ENCODE measurements around the gene IKZF1.
A peak's percentile ranks its signal among the peaks of the same experiment; 100 is the strongest.

The IKZF1 gene

GRCh38 chr7:50309721-50310120 is 5.2 kb downstream of the IKZF1 start:
- DNase-seq: no peak

GRCh38 chr7:50310361-50310760 is 5.8 kb downstream of the IKZF1 start:
- no peak for DNase-seq

GRCh38 chr7:50310956-50311355 is 6.4 kb downstream of the IKZF1 start:
- DNase-seq: no peak

- DNase-seq: no peak
Observed at GRCh38 chr7:50312250-50313162, 8.0 kb downstream of the IKZF1 start.

GRCh38 chr7:50314836-50315592 is 10.5 kb downstream of the IKZF1 start:
- no peak for DNase-seq

- peak; percentile 47 for DNase-seq
Observed at GRCh38 chr7:50315739-50316671, 11.5 kb downstream of the IKZF1 start.

DNA sequence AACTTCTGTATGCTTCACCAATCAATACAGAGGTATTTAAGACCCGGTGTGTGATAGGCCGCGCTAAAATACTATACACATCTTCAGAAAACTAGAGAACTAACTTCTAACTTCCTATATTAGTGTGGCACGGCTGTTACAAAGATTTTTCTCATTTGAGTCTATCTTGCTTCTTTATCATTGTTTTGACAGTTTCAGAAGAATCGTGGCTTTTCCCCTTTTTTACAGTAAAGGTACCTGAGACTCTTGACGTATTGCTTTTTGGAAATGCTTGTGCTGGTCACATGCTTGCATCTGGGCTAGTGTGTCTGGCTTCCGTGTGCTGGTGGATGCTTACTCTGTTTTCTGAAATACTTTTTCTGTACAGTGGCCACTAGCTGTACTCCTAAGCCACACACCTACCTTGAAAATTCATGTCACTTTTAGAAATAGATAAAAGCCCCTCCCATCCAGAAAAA is 12.7 kb downstream of the IKZF1 start:
- peak; percentile 67 for DNase-seq

DNA sequence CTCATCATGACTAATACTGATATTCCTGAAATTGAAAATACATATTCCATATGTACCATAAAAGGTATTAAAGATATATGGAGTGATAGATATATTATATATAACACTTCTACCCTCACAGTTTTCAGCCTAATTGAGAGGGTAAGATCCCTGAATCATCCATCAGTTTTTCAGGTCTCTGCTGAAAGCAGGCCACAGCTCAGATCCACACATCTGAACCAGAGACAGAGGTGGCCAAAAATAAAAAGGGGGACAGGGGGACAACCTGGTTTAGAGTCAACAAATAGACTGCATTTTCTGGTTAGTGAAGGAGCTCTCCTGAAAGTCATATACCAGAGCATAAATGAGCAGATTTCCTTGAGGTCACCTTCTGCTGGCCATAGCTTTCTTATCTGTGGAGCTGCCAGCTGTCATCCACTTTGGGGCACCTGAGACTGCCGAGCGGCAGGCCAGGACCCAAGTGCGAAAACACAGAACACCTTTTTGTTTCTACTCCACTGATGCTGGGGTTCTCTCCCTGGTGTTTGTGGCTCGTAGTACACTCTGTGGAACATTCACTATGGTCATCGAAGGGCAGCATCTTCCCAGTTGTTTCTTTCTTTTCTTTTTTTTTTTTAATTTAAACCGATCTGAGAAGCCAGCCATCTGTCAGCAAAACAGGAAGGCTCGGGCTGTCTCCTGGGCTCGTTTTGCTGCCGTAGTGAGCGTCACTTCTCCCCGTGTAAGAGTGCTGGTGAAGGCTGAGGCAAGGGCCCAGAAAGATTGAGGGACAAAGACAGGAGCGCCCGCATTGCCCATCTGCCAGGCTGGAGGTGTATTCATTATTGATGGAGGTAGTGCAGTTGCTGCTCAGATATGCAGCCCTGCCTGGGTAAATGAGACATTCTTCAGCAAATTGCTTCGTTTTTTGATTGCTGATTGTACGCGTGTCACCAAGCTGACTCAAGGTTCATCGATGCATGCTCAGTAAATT is 13.5 kb downstream of the IKZF1 start:
- DNase-seq: peak; percentile 50

DNA sequence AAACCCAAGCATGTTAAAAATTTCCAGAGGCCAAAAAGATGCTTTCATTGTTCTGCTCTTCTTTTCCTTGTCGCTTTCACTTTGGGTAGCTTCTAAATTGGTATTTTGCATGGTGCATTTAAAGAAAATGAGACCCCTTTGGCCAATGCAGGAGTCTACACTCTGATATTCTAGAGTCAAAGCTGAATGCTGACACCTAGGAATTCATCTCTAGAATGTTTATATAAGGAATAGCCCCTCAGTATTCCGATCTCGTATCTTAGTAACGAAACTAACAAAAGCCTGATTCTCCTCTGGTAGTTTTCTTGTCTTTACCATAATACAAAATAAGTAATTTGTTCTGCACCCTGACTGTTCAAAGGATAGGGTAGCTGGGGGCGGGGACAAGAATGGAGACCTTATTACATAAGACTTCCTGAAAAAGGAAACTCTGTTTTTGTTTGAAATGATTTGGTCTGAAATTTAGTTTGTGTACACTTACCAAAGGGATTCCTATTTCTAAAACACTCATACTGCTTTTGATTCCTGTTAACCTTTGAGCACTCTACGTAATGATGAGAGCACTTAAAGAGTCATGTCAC is 17.1 kb downstream of the IKZF1 start:
- DNase-seq: no peak

DNA sequence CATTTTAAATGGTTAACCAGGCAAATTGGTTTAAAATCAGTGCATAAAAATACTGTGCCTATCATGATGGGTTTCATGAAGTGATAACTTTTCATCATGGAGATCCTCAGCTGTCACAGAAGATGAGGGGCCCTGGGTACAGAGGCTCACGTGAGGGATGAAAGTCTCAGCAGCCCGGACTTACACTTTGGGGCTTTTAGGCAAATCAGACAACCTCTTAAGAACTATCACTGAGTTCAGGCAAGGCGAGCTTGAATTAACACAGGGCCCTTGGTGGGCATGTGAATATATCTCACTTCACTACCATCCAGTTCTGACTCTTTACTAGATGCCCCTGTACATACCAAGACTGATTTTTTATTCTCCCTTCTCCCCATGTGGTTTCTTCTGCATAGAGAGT is 19.6 kb downstream of the IKZF1 start:
- no peak for DNase-seq

- DNase-seq: no peak
Observed at GRCh38 chr7:50327443-50327842, 22.9 kb downstream of the IKZF1 start.

DNA sequence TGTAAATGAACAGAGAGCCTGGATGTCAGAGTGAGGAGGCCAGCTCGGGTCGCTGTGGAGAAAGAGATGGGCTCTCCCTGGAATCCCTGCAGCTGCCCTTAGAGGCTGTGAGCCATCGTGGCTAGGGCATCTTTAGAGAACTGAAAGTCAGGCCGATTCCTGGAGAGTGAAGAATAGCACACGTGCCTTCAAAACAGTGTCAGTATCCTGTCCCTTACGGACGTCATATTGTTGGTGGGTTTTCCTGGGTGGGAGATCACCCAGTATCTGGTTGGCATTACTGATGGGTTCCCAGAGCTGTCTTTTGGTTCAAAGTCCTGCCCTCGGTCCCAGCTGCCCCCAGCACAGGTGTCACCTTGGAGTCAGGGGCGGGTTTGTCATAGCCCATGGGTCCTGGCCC is 25.3 kb downstream of the IKZF1 start:
- DNase-seq: no peak

GRCh38 chr7:50330254-50330653 is 25.7 kb downstream of the IKZF1 start:
- DNase-seq: no peak

DNA sequence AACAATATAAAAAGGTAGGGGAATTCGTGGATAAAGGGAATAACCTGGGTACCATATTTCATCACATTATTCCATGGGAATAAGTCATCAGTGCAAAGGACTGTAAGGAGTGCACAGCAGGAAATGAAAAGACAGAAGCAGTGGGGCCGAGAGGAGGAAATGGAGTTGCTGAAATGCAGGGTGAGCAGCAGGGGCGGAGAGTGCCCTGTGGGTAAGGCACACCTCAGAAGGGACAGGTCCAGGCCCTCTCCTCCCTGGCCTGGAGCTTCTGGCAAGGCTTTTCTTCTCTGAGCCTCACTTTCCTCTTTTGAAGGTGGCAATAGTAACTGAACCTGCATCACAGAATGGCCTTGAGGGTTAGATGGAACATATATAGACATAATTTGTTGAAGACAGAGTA is 26.2 kb downstream of the IKZF1 start:
- no peak for DNase-seq

DNA sequence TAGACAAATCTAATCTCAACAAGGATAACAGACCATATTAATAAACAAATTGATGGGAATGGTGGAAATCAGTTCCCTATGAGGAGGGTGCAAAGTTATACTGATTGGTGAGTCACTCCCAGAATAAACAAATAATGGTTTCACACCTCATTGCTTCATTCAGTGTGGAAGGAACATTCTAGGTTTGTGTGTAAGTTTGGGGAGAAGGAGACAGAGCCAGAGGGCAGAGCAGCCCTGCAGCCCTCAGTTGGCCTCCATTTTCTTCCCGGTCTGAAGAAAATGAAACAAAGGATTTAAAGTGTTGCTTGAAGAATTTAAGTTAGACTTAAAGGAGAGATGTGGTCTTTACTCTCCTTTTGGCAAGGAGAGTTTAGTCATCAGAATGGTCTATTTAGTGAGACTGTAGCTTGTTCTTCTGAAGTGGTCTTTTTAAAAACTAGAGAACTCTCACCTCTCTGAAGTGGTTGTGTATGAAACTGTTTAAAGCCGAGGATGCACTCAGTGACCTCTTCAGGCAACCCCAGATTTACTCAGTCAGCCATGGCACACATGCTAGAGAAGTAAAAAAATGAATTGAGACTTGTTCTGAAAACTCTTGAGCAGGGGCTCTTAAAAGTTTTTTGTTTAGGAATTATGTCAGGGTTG is 27.2 kb downstream of the IKZF1 start:
- DNase-seq: no peak

DNA sequence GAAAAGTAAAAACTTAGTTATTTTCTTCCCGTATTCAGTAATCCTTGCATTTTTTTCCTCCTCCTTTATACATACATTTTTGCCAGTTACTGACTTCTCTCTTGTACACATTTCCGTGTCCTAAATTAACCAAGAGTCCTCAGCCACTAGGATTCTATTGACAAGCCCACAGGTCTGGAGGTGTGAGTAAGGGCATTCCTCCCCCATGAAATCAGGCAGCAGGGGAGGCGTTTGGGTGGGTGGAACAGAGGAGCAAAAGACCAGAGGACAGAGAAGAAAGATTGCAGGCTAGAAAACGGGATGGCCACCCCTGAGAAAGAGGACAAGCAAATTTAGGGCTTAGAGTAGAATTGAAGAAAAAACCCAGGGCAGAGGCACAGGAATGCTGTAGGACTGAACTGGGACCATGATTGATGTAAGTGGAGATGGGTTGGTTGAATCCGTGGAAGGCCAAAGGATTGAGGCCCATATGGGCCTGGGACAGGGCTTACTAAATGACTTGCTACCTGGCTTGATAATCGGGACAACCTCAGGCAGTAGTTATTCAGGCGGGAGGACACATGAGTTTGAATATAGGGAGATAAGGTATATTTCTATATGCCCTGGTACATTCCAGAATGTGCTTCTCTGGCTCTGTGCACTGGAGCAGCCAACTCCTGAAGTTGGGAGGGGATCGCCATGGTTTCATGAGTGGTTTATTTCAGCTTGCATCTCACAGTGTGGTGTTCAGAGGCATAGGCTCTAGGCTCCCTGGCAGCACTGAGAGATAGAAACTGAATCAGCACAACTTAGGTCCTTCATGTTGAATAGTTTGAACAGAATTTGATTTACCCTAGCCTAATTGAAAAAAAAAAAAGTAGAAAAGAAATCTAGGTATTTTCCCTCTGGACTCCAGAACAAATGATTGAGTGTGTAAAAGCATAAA is 28.0 kb downstream of the IKZF1 start:
- no peak for DNase-seq

GRCh38 chr7:50333221-50333651 is 28.7 kb downstream of the IKZF1 start:
- no peak for DNase-seq

GRCh38 chr7:50334341-50334994 is 30.0 kb downstream of the IKZF1 start:
- no peak for DNase-seq

- DNase-seq: no peak
Observed at GRCh38 chr7:50335230-50335794, 30.8 kb downstream of the IKZF1 start.
